HG02884 (cell line): ENCODE data around the gene ALDH4A1.
"Not testable (repeated sequence)": the region's sequence is repeated elsewhere in the genome, so short reads cannot be mapped to it uniquely, and the experiment has no call there.

Experiments used
- ATAC-seq: cut with Tn5 transposase; IDR thresholded peaks from one replicate; pipeline ENCODE4 v1.9.1; 2021; ENCODE audit warnings: mild to moderate bottlenecking, moderate library complexity; ENCODE audit not compliant: unreplicated experiment

Gene ALDH4A1

GRCh38 chr1:18879215-18879790 lies 23.1 kb downstream of the ALDH4A1 start:
- no peak for ATAC-seq

GRCh38 chr1:18878538-18879214 lies 23.7 kb downstream of the ALDH4A1 start:
- no peak for ATAC-seq

- no peak for ATAC-seq
These were observed 25.1 kb downstream of the ALDH4A1 start for GRCh38 chr1:18877282-18877681.

GRCh38 chr1:18876210-18876609 lies 26.1 kb downstream of the ALDH4A1 start:
- ATAC-seq = no peak

- no peak for ATAC-seq
These were observed 26.6 kb downstream of the ALDH4A1 start for GRCh38 chr1:18875796-18876128.

- no peak for ATAC-seq
These were observed 27.1 kb downstream of the ALDH4A1 start for GRCh38 chr1:18875107-18875795.

GRCh38 chr1:18874600-18874999 lies 27.8 kb downstream of the ALDH4A1 start:
- ATAC-seq = no peak

GRCh38 chr1:18874036-18874435 lies 28.3 kb downstream of the ALDH4A1 start:
- ATAC-seq = no peak

- ATAC-seq = no peak
These were observed 30.2 kb downstream of the ALDH4A1 start for GRCh38 chr1:18872071-18872611.

GRCh38 chr1:18871401-18872070 lies 30.8 kb downstream of the ALDH4A1 start:
- ATAC-seq = no peak

GRCh38 chr1:18870957-18871356 lies 31.4 kb downstream of the ALDH4A1 start:
- no peak for ATAC-seq

- ATAC-seq = not testable (repeated sequence)
These were observed 31.8 kb downstream of the ALDH4A1 start for GRCh38 chr1:18870595-18870865.

- ATAC-seq = no peak
These were observed 32.3 kb downstream of the ALDH4A1 start for GRCh38 chr1:18869847-18870594.

- ATAC-seq = no peak
These were observed 33.4 kb downstream of the ALDH4A1 start for GRCh38 chr1:18868801-18869424.

GRCh38 chr1:18868354-18868753 lies 34.0 kb downstream of the ALDH4A1 start:
- ATAC-seq = no peak

- ATAC-seq = no peak
These were observed 35.5 kb downstream of the ALDH4A1 start for GRCh38 chr1:18866846-18867245.

- no peak for ATAC-seq
These were observed 36.0 kb downstream of the ALDH4A1 start for GRCh38 chr1:18866314-18866713.

GRCh38 chr1:18865176-18865575 lies 37.2 kb downstream of the ALDH4A1 start:
- no peak for ATAC-seq

GRCh38 chr1:18861590-18861989 lies 40.8 kb downstream of the ALDH4A1 start:
- ATAC-seq = no peak

GRCh38 chr1:18861082-18861481 lies 41.3 kb downstream of the ALDH4A1 start:
- no peak for ATAC-seq

GRCh38 chr1:18859560-18859959 lies 42.8 kb downstream of the ALDH4A1 start, which contains the start of gene TAS1R2:
TSS of gene TAS1R2 (minus strand) at chr1:18859660. CDS start at chr1:18859660, 0 bp downstream.
- no peak for ATAC-seq
